ENCODE results near the gene PSMD6. TPM values are rescaled to one million over a fixed set of nuclear protein-coding genes. Genes with fewer than 3 reads are reported as not detected.

The PSMD6 gene
- polyA plus RNA-seq, 1 donor from 2014 or later = 150 TPM

GRCh38 chr3:64049832-64050231 is 26.5 kb upstream of the PSMD6 start:
- Histone ChIP-seq H3K27ac (ENCODE audit: low read length) (no peak overlapping the region), H3F3A (ENCODE audit: insufficient read depth, low read length, poor library complexity, severe bottlenecking) (no peaks in the 10 kb centered on the region), H3K9me2 (ENCODE audit: insufficient read depth, low read length) (no peaks in the 10 kb centered on the region), H3K9ac (ENCODE audit: low read length) (no peak overlapping the region), H3K27me3 (ENCODE audit: insufficient read depth, low read depth, low read length) (no peaks in the 10 kb centered on the region), H3K79me2 (replicated peaks; ENCODE audit: insufficient read depth, low read length) (no peaks in the 10 kb centered on the region), H2AFZ (ENCODE audit: low read depth, low read length) (no peak overlapping the region), H3K4me3 (ENCODE audit: low read length) (no peak overlapping the region), H4K20me1 (ENCODE audit: insufficient read depth) (no peaks in the 10 kb centered on the region), H3K36me3 (ENCODE audit: insufficient read depth, low read length) (no peaks in the 10 kb centered on the region), H3K4me2 (ENCODE audit: low read length) (no peak overlapping the region), H3K9me3 (ENCODE audit: low read length) (no peaks in the 10 kb centered on the region)
- TF ChIP-seq SMC3 (conservative IDR thresholded peaks at IDR 0.05; ENCODE audit: poor library complexity) (no peak), POLR2AphosphoS5 (IDR thresholded peaks at IDR 0.05) (no peak), REST (IDR thresholded peaks at IDR 0.05; ENCODE audit: borderline replicate concordance) (no peak), EP300 (conservative IDR thresholded peaks at IDR 0.05; ENCODE audit: poor library complexity, severe bottlenecking) (no peak), EZH2 (IDR thresholded peaks at IDR 0.05; ENCODE audit: borderline replicate concordance, insufficient read depth, low read length, poor library complexity, severe bottlenecking) (no peak), CTCF (IDR thresholded peaks at IDR 0.05; ENCODE audit: poor library complexity, severe bottlenecking) (no peak), TAF1 (IDR thresholded peaks at IDR 0.05; ENCODE audit: low read depth) (no peak), RAD21 (conservative IDR thresholded peaks at IDR 0.05) (no peak), MXI1 (conservative IDR thresholded peaks at IDR 0.05; ENCODE audit: poor library complexity, severe bottlenecking) (no peak)

- no peak overlapping the region for H2AFZ ChIP-seq (ENCODE audit: low read depth, low read length)
- no peak overlapping the region for H3K9ac ChIP-seq (ENCODE audit: low read length)
Measured at GRCh38 chr3:64049136-64049535, 25.8 kb upstream of the PSMD6 start.

More at GRCh38 chr3:64049136-64049535, 25.8 kb upstream of the PSMD6 start:
- no peaks in the 10 kb centered on the region for H3K9me3 ChIP-seq (ENCODE audit: low read length)
- no peaks in the 10 kb centered on the region for H3K9me2 ChIP-seq (ENCODE audit: insufficient read depth, low read length)
- no peak overlapping the region for H3K27ac ChIP-seq (ENCODE audit: low read length)
- H3K4me3 ChIP-seq (ENCODE audit: low read length) = no peak overlapping the region
- no peak for TF ChIP-seq RAD21 (conservative IDR thresholded peaks at IDR 0.05)
- no peak for TF ChIP-seq EZH2 (IDR thresholded peaks at IDR 0.05; ENCODE audit: borderline replicate concordance, insufficient read depth, low read length, poor library complexity, severe bottlenecking)
- no peak for TF ChIP-seq CTCF (IDR thresholded peaks at IDR 0.05; ENCODE audit: poor library complexity, severe bottlenecking)
- TF ChIP-seq POLR2AphosphoS5 (IDR thresholded peaks at IDR 0.05) = no peak
- no peak for TF ChIP-seq REST (IDR thresholded peaks at IDR 0.05; ENCODE audit: borderline replicate concordance)
- no peak for TF ChIP-seq SMC3 (conservative IDR thresholded peaks at IDR 0.05; ENCODE audit: poor library complexity)
- TF ChIP-seq MXI1 (conservative IDR thresholded peaks at IDR 0.05; ENCODE audit: poor library complexity, severe bottlenecking) = no peak
- no peak for TF ChIP-seq EP300 (conservative IDR thresholded peaks at IDR 0.05; ENCODE audit: poor library complexity, severe bottlenecking)
- no peak for TF ChIP-seq TAF1 (IDR thresholded peaks at IDR 0.05; ENCODE audit: low read depth)
- H3F3A ChIP-seq (ENCODE audit: insufficient read depth, low read length, poor library complexity, severe bottlenecking) = no peaks in the 10 kb centered on the region
- no peaks in the 10 kb centered on the region for H3K36me3 ChIP-seq (ENCODE audit: insufficient read depth, low read length)
- H3K4me2 ChIP-seq (ENCODE audit: low read length) = no peak overlapping the region
- no peaks in the 10 kb centered on the region for H4K20me1 ChIP-seq (ENCODE audit: insufficient read depth)
- H3K79me2 ChIP-seq (replicated peaks; ENCODE audit: insufficient read depth, low read length) = no peaks in the 10 kb centered on the region
- H3K27me3 ChIP-seq (ENCODE audit: insufficient read depth, low read depth, low read length) = no peaks in the 10 kb centered on the region

All from neural cell (in vitro differentiated cells).